HL-60/S4 (cell line): Measurements from ENCODE around the gene LRPAP1.

Experiments
- in situ Hi-C: fragments of 300-500 bp; cut with MboI; formaldehyde crosslinking; loops from 2 replicates; pipeline ENCODE4 v1.14.3; 2022; ENCODE audit warnings: low sequenced_read_pairs

LRPAP1 gene

GRCh38 chr4:3475041-3475712 lies 57.0 kb downstream of the LRPAP1 start:
- in situ Hi-C loops, result no loop called here

- in situ Hi-C loops, result loop anchor here (25.0 kb wide), 1 partner anchor 362 kb away; no protein-coding TSS in a partner anchor
Observed at GRCh38 chr4:3473996-3474765, 58.0 kb downstream of the LRPAP1 start.

GRCh38 chr4:3473181-3473950 lies 58.9 kb downstream of the LRPAP1 start:
- in situ Hi-C loops, result loop anchor here (25.0 kb wide), 1 partner anchor 361 kb away; no protein-coding TSS in a partner anchor

GRCh38 chr4:3472411-3473141 lies 59.6 kb downstream of the LRPAP1 start:
- in situ Hi-C loops, result loop anchor here (25.0 kb wide), 1 partner anchor 360 kb away; no protein-coding TSS in a partner anchor

GRCh38 chr4:3471886-3472285 lies 60.3 kb downstream of the LRPAP1 start:
- in situ Hi-C loops, result loop anchor here (25.0 kb wide), 1 partner anchor 360 kb away; no protein-coding TSS in a partner anchor

- in situ Hi-C loops, result loop anchor here (25.0 kb wide), 1 partner anchor 359 kb away; no protein-coding TSS in a partner anchor
Observed at GRCh38 chr4:3471098-3471760, 61.0 kb downstream of the LRPAP1 start.

GRCh38 chr4:3470244-3471097 lies 61.8 kb downstream of the LRPAP1 start:
- in situ Hi-C loops, result loop anchor here (25.0 kb wide), 1 partner anchor 358 kb away; no protein-coding TSS in a partner anchor

- in situ Hi-C loops, result loop anchor here (25.0 kb wide), 1 partner anchor 357 kb away; no protein-coding TSS in a partner anchor
Observed at GRCh38 chr4:3469386-3470243, 62.6 kb downstream of the LRPAP1 start.

- in situ Hi-C loops, result loop anchor here (25.0 kb wide), 1 partner anchor 357 kb away; no protein-coding TSS in a partner anchor
Observed at GRCh38 chr4:3468804-3469203, 63.4 kb downstream of the LRPAP1 start.

GRCh38 chr4:3468154-3468553 lies 64.1 kb downstream of the LRPAP1 start:
- in situ Hi-C loops, result loop anchor here (25.0 kb wide), 1 partner anchor 356 kb away; no protein-coding TSS in a partner anchor

GRCh38 chr4:3467601-3468031 lies 64.6 kb downstream of the LRPAP1 start:
- in situ Hi-C loops, result loop anchor here (25.0 kb wide), 1 partner anchor 355 kb away; no protein-coding TSS in a partner anchor

- in situ Hi-C loops, result loop anchor here (25.0 kb wide), 1 partner anchor 355 kb away; no protein-coding TSS in a partner anchor
Observed at GRCh38 chr4:3466691-3467600, 65.3 kb downstream of the LRPAP1 start.

GRCh38 chr4:3465698-3466671 lies 66.2 kb downstream of the LRPAP1 start:
- in situ Hi-C loops, result loop anchor here (25.0 kb wide), 1 partner anchor 354 kb away; no protein-coding TSS in a partner anchor

GRCh38 chr4:3464911-3465697 lies 67.1 kb downstream of the LRPAP1 start:
- in situ Hi-C loops, result loop anchor here (25.0 kb wide), 1 partner anchor 353 kb away; no protein-coding TSS in a partner anchor
